Right renal cortex interstitium (tissue), 3 donors: Measurements from ENCODE around the gene SLIT1. TPM values are rescaled to one million over a fixed set of nuclear protein-coding genes. Genes with fewer than 3 reads are reported as not detected.
A peak's percentile ranks its signal among the peaks of the same experiment; 100 is the strongest.
"Not testable (repeated sequence)": the region's sequence is repeated elsewhere in the genome, so short reads cannot be mapped to it uniquely, and the experiment has no call there.

ENCODE experiments used
- DNase-seq, 3 donors: peaks; one replicate each; pipeline ENCODE4 v3.0.0-alpha.2; 2013; ENCODE audit warnings: low read depth in 3 of 3, low spot score in 2 of 3
- polyA plus RNA-seq, 3 donors: library from polyadenylated mRNA; unstranded; fragments of 120-200 nt; gene quantifications; one replicate each; pipeline ENCODE4 v1.2.1, GENCODE V29; 2013; ENCODE audit not compliant: insufficient read length in 3 of 3

Gene SLIT1
- polyA plus RNA-seq, 3 donors: 5.6 to 6.7 (median 5.8) TPM

DNA sequence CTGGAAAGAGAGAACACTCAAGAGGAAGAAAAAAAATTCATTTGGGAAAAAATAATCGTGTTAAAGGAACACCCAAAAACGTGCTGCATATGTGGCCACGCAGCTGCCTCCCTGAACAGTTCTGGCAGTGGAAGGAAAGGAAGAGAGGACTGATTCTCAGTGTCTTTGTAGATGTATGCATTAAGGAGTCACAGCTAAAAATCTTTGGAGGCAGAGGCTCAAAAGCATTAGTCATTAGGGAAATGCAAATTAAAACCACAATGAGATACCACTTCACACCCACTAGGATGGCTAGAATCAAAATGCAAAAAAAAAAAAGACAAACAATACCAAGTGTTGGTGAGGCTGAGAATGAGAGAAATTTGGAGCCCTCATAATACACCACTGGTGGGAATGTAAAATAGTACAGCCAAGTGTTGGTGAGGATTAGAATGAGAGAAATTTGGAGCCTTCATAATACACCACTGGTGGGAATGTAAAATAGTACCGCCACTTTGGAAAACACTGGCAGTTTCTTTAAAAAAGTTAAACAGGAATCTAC is 134.7 kb downstream of the SLIT1 start:
- DNase-seq: no peak

DNA sequence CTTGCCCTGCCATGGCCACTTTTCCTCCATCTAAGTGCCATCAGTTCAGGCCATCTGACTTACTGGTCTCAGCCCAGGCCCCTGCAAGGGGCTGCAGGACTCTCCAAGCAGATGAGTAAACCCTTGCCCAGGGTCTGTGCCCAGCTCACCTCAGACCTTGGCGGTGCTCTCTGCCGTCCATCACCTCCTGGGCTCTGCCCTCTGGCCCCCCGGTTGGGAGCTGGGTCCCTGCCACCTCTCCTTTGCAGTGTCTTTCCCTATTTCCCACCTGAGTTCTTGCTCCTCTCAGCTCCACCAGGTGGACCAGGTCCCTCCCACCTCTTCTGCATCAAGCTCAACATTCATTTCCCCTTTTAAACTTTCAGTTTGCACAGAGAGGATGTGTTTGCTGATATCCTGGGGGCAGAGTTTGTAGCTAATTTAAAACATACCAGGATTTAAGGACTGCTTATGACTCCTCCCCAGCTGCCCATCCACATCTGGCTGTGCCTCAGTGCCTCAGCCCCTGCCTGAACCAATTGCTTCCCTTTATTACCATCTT is 135.5 kb downstream of the SLIT1 start:
- DNase-seq: no peak

DNA sequence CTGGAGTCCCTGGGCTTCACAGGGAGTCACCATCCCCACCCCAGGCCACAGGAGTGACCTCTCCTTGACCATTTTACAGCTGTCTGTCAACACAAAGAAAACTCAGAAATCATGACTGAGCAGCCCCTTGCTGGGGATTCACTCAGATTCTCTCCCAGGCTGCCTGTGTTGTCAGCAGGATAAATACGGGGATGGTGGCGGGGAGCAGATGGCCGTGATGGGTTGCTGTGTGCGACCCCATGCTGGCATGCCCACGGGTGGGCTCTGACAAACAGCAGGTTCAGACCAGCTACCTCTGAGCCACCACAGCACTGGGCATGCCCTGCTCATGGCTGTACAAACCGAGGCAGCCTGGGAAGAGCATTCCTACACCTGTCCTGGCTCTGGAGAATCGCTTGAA is 136.1 kb downstream of the SLIT1 start:
- DNase-seq: no peak

DNA sequence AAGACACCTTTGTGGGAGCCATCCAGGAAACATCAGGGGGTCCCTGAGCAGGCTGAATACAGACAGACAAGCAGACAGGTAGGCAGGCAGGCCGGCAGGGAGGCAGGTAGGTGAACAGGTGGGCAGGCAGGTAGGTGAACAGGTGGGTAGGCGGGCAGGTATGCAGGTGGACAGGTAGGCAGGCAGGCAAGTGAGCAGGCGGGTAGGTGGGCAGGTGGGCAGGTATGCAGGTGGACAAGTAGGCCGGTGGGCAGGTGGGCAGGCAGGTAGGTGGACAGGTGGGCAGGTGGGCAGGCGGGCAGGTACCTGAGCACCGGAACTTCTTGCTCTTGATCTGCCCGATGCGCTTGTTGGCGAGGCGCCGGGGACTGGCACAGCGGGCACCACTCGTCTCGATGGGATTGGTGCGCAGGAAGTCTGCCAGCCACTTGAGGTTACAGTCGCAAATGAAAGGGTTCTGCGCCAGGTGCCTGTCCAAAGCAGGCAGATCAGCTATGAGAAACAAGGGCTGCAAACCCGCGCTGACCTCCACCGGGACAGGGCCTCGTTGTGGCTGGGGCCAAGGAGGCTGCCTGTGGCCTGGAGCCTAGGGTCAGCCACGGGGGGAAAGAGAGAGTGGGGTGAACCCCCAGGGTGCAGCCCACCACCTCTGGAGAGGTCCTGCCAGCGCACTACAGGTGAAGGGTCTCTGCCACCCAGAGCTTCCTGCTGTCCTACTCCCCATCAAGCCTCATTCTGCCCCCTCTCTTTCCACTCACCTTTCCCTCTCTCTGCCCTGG is 136.9 kb downstream of the SLIT1 start:
- DNase-seq: no peak

DNA sequence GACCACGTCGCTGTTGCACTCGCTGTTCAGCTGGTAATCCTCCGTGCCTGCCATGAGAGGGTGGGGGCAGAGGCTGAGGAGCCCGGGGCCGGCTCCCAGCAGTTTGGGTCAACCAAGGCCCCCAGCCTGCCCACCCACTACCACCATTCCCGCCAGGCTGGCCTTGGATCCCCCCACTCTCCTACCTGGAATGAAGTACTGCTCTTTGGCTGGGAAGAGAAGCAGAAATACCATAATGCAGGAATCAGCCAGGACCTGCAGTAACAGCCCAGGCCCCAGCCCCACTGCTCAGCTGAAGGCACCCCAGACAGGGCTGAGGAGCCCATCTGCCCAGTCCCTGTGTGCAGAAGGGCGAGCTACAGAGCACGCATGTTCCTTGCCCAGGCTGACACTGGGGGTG is 138.0 kb downstream of the SLIT1 start:
- DNase-seq: no peak

DNA sequence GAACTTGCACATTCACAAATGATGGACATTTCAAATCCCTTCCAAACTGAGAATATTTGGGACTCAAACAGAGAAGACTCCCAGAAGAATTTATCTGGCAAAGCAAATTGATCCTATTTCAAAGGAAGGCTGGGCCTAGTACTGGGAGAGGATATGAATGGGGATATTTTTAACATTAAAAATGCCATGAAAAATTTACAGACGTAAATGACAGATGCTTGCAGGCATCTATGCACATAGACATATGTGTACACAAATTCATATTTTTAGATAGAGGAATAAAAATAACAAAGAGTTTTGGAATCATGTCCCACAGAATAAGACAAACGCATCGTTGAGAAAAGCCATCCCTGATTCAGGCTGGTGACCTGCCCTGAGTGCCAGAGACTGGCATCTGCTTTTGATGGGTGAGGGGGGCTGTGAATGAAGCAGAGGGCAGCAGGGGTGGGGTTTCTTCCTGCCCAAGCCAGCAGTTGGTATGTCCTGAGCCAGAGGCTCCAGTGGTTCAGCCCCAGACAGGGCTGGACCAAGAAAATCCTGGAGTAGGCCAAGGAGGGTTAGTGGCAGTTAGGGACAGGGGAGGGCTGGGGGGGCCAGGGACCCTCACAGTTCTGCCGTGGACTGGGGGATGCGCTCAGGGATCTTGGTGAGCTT is 138.5 kb downstream of the SLIT1 start:
- DNase-seq: no peak

DNA sequence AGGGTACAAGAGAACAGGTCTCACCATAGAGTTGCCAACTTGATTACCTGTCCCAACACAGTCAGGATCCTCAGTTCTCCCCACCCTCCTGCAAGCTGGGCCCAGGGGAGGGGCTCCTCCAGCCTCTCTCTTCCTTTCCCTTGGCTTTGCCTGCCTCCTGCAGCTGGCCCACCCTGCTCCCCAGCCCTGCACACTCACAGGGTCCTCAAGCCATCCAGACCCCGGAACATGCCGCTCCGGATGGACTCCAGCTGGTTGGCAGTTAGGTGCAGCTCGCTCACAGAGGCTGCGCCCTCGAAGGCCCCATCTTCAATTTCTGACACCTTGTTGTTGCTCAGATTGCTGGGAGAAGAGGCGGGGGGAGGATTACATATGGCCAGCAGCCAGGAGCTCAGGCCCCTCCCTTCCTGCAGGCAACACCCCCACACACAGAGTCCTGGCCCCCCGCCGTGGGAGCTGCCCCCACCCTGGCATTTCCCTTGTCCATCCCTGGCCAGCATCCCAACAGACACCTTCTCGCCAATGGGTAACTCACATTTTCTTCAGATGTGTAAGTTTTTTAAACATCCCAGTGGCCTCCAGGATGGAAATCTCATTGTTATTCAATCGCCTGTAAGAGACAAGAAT is 139.2 kb downstream of the SLIT1 start:
- no peak for DNase-seq

DNA sequence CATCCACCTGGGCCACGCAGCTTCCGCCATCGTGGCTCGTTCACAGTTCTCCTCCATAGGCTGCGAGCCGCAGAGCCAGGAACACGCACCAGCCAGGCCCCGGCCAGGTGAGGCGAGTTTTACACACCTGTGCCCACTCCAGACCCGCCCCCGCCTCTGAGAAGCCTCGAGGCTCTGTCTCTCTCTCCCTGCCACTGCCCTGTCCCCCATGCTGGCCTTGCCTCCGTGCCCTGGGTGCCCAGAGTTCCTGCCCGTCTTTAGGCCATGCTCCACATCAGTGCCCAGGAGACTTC is 142.2 kb downstream of the SLIT1 start:
- DNase-seq: no peak

DNA sequence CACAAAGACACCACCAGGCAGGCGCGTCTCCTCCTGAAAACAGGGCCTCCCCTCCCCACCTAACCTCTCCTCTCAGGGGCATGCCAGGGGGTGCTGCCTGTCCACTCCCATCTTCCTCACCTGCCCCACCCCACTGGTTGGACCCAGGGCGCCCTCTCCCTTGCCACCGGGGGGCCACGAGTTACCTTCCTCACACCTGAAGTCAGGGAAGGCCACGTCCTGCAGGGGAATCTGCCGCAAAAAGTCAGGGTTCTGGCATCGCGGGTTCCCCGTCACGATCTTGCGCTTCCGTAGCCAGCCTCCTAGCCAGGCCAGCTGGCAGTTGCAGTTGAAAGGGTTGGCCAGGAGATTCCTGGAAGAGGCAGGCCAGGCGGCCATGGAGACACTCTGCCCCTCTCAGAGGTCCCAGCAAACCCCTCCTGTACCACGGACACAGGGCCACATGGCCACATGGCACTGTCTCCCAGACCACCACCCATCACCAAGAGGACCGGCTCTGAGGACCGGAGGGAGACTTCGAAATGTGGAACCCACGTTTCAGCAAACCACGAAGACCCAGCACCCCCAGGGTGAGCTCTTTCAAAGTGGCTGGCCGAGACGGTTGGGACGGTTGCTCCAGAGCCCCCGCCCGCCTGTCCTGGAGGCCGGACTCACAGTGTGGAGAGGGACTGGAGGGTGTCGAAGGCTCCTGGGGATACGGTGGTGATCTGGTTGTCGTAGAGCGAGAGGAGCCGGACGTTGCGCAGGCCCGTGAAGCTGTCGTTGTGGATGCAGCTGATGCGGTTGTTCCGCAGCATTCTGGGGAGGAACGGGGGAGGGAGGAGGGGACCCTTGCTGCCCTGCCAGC is 142.8 kb downstream of the SLIT1 start:
- DNase-seq: no peak

DNA sequence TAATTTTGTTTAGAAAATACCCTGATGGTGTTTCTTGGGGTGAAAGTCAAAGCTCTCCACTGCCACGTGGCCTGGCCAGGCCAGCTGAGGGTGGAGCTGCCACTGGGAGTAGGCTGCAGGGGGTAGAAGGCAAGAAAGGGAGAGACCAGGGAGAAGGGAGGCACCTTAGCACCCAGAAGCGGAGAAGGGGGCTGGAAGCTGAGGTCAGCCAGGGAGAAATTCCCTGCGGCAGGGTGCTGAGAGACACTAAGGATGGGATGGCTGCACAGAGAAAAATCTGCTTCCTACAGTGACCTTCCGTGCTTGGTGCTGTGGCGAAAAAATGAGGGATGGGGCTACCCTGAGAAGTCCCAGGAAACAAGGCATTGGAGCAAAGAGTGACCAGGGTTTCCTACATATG is 143.7 kb downstream of the SLIT1 start:
- no peak for DNase-seq

DNA sequence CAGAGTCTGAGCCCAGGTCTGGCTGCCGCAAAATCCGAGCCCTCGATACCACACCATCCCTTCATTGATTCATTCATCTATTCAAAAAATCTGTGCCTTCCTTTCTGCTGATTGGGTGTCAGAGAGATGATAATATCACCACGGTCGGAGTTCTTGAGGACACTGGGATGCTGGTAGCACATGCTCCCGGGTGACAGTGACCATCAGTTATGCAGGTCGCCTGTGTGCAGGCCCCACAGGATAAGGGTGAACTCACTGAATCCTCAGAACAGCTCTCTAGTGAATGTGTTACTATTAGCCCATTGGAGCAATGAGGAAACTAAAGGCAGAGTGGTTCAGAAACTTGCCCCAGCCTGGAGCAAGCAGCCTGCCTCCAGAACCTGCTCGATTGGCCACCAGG is 145.1 kb downstream of the SLIT1 start:
- no peak for DNase-seq

DNA sequence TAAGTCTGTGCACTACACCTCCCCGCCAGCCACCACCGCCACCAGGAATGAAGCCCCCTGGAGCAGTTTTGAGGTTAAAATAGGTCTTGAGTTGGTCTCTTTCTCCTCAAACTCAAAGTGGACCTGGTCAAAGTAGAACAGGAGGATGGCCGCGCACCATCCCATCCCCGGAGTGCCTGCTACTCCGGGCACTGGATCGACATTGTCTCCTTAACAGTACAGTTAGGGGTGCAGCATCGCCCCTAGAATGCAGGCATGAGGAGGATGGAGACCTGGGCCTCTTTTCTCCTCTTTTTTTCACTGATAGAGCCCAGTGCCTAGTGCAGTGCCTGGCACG is 145.5 kb downstream of the SLIT1 start:
- no peak for DNase-seq

DNA sequence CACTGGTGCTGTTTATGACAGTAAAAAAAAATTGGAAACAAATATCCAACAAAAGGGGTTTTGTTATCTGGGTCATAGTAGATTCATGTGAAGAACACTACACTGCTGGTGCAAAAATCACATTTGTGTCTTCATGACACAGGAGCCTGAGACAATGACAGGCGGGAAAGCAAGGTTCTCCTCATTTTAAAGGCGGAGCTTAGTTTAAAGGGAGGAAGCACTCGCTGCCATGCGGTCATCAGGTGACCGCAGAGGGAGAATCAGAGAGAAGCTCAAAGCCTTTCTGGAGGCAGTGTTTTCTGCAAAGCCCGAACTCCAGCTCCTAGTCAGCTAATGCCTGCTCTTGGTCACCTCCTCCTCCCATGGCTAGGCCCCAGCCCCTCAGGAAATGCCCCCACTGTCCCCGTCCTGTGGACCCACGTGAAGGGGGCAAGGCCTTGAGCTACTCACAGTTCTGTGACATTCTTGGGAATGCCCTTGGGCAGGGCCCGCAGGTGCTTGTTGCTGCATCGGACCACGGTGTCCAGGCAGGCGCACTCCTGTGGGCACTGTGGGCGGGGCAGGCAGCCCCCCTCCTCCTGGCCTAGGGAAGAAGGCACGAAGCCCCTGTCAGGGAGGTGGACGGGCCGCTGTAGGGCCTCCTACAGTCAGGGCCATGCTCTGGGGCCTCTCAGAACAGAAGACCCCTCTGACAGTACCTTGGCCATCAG is 146.1 kb downstream of the SLIT1 start:
- no peak for DNase-seq

DNA sequence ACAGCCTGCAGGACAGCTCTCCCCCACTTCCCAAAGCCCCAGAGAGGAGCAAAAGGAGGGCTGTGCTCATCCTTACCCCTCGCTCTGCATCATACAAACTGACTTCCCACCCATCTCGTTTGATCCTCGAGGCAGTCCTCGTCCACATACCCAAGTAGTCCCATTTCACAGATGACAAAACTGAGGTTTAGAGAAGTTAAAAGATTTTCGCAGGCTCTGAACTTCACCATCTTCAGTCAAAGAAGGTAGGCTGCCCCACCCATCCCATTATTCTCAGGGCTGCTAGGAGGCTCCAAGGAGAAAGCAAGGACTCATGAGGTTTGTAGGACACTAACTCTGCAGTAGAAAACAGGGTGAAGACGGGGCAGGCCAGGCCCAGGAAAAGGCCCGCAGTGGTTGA is 147.1 kb downstream of the SLIT1 start:
- no peak for DNase-seq

DNA sequence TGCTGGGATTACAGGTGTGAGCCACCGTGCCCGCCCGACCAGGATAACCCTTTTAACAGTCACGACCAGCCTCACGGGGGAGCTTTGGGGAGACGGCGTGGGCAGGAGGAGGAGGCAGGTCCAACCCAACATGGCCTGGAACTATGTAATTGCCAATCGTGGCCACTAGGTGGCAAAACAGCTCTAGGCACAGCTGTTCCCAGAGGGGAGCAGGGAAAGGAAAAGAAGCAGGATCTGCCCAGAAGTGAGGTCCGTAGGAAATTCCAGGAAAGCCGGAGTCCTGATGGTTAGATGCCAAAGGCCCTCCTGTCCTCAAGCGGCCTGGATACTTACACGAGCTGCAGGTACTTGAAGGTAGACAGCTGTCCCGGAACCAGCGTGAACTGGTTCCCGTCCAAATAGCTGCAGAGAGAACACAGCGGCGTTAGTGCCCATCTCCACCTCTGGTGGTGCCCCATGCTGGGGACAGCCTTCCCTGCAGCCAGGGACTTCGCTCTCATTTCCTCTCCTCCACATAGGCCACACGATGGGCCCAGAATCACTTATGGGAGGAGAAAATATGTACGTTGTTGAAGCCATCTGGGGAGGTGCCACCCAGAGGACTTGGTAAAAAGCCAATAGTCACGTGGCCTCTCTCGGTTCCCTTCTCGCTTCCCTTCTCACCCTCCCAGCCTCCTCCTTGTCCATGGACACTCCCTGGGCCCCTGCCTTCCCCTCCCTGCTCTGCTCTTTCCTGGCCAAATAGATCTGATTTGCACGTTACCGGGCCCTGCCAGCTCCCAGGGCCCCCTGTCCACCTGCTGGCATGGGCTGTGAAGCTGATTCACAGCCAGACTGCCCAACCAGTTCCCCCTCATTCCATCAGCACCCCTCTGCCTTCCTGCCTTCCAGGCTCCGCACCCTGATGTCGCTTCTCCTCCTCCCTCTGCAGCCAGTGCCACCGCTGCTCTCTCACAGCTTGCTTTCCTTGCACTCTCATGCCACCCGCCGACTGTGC is 148.1 kb downstream of the SLIT1 start:
- DNase-seq: peak; percentile 65 to 73 (median 67)

DNA sequence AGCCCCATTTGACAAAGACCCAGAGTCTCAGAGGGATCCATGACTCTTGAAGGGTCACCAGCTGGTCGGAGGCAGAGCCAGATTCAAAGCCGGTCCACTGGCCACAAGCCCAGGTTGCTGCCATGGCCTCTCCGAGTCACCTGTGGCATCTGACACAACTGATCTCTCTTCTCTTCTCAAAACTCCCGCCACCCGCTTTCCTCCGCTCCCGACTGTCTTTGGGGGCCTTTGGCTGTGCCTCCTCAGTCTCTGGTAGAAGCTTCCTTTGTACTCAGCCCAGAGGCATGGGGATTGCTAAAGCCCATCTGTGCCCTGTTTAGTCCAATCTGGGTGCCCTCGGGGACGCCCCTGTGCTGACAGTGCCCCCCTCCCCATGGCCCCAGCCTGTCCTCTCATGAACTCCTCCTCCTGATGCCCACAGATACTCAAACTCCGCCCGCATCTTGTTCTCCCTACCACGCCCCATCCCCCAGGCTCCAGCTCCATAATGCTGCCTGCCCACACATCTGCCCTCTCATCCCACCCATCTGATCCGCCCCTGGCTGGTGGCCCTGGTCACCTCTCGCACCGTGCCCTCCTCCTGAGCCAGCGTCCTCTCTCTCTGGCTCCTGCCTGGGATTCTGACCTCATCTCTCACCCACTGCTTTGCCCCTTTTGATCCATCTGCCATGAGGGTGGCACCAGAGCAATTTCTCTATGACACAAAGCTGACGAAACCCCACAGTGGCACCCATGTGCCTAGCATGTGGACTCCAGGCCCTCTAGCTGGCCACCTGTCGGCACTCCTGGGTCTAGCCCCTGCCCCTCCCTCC is 150.6 kb downstream of the SLIT1 start:
- no peak for DNase-seq

DNA sequence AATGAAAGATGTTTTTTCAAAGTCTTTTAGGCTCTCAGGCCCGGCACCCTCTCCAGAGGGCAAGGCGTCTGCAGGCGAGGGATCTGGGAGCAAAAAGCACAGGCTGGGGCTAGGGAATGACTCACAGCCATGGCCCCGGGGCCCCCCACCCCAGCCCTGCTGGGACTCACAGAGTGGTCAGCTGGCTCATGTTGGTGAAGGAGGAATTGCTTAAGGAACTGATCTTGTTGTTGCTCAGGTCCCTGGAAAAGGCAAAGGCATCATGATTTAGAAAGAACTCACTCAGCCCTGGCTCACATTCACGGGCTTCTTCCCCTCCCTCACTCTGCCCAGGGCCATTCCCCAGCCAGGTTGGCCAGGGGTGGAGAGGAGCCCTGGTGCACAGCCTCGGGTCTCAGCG is 151.5 kb downstream of the SLIT1 start:
- no peak for DNase-seq

DNA sequence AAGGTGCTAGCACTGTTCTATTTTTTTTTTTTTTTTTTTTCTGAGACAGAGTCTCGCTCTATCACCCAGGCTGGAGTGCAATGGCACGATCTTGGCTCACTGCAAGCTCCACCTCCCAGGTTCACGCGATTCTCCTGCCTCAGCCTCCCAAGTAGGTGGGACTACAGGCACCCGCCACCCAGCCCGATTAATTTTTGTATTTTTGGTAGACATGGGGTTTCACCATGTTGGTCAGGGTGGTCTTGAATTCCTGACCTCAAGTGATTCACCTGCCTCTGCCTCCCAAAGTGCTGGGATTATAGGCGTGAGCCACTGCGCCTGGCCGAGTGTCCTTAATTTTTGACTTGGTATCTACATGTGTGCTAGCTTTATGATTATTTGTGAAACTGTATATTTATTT is 151.9 kb downstream of the SLIT1 start:
- not testable (repeated sequence) for DNase-seq
